ENCODE results near the gene AXIN2. TPM values are rescaled to one million over a fixed set of nuclear protein-coding genes. Genes with fewer than 3 reads are reported as not detected.

The AXIN2 gene
- total RNA-seq, 1 experiment from 2014 or later: 2.6 TPM

GRCh38 chr17:65559804-65560627, 1.4 kb downstream of the AXIN2 start:
- H3K36me3 ChIP-seq: peaks cover 13% of the 10 kb centered on the region
- no peaks in the 10 kb centered on the region for H3K9me3 ChIP-seq
- peak; percentile 36 for DNase-seq
- H3K4me3 ChIP-seq: peak overlapping the region; percentile 78
- no peaks in the 10 kb centered on the region for H3K27me3 ChIP-seq

GRCh38 chr17:65559461-65559803, 2.0 kb downstream of the AXIN2 start:
- no peak for DNase-seq
- Histone ChIP-seq H3K4me3 (peak overlapping the region; percentile 78), H3K27me3 (no peaks in the 10 kb centered on the region)

GRCh38 chr17:65558683-65559460, 2.6 kb downstream of the AXIN2 start:
- Histone ChIP-seq H3K27me3 (no peaks in the 10 kb centered on the region), H3K9me3 (no peaks in the 10 kb centered on the region), H3K4me3 (peak overlapping the region; percentile 78), H3K36me3 (peaks cover 13% of the 10 kb centered on the region)
- no peak for DNase-seq

More at GRCh38 chr17:65559461-65559803, 2.0 kb downstream of the AXIN2 start:
- peaks cover 13% of the 10 kb centered on the region for H3K36me3 ChIP-seq
- no peaks in the 10 kb centered on the region for H3K9me3 ChIP-seq

GRCh38 chr17:65558311-65558682, 3.2 kb downstream of the AXIN2 start:
- no peak overlapping the region for H3K4me3 ChIP-seq
- no peak for DNase-seq
- no peaks in the 10 kb centered on the region for H3K9me3 ChIP-seq

GRCh38 chr17:65557349-65558310, 3.8 kb downstream of the AXIN2 start:
- Histone ChIP-seq H3K4me3 (no peak overlapping the region), H3K9me3 (no peaks in the 10 kb centered on the region), H3K36me3 (peaks cover 13% of the 10 kb centered on the region), H3K27me3 (no peaks in the 10 kb centered on the region)
- DNase-seq: peak; percentile 37

More at GRCh38 chr17:65558311-65558682, 3.2 kb downstream of the AXIN2 start:
- Histone ChIP-seq H3K27me3 (no peaks in the 10 kb centered on the region), H3K36me3 (peaks cover 13% of the 10 kb centered on the region)

- H3K36me3 ChIP-seq: peaks cover 13% of the 10 kb centered on the region
- no peak for DNase-seq
- no peaks in the 10 kb centered on the region for H3K27me3 ChIP-seq
- H3K9me3 ChIP-seq: no peaks in the 10 kb centered on the region
- H3K4me3 ChIP-seq: no peak overlapping the region
Measured at GRCh38 chr17:65556910-65557348, 4.5 kb downstream of the AXIN2 start.

GRCh38 chr17:65556014-65556909, 5.2 kb downstream of the AXIN2 start:
- no peaks in the 10 kb centered on the region for H3K9me3 ChIP-seq
- H3K4me3 ChIP-seq: no peak overlapping the region
- DNase-seq: peak; percentile 56
- H3K27me3 ChIP-seq: no peaks in the 10 kb centered on the region
- H3K36me3 ChIP-seq: peaks cover 13% of the 10 kb centered on the region

GRCh38 chr17:65554553-65555223, 6.8 kb downstream of the AXIN2 start:
- no peaks in the 10 kb centered on the region for H3K27me3 ChIP-seq
- H3K4me3 ChIP-seq: no peak overlapping the region
- H3K9me3 ChIP-seq: no peaks in the 10 kb centered on the region
- peaks cover 13% of the 10 kb centered on the region for H3K36me3 ChIP-seq
- DNase-seq: no peak

- H3K4me3 ChIP-seq: no peak overlapping the region
- H3K36me3 ChIP-seq: peaks cover 13% of the 10 kb centered on the region
- no peak for DNase-seq
- no peaks in the 10 kb centered on the region for H3K27me3 ChIP-seq
- no peaks in the 10 kb centered on the region for H3K9me3 ChIP-seq
Measured at GRCh38 chr17:65553646-65554552, 7.5 kb downstream of the AXIN2 start.

GRCh38 chr17:65553009-65553645, 8.3 kb downstream of the AXIN2 start:
- no peaks in the 10 kb centered on the region for H3K9me3 ChIP-seq
- no peak overlapping the region for H3K4me3 ChIP-seq
- peaks cover 14% of the 10 kb centered on the region for H3K36me3 ChIP-seq
- DNase-seq: no peak
- no peaks in the 10 kb centered on the region for H3K27me3 ChIP-seq

GRCh38 chr17:65552214-65552613, 9.2 kb downstream of the AXIN2 start:
- Histone ChIP-seq H3K4me3 (no peak overlapping the region), H3K27me3 (no peaks in the 10 kb centered on the region), H3K9me3 (no peaks in the 10 kb centered on the region), H3K36me3 (peaks cover 11% of the 10 kb centered on the region)
- no peak for DNase-seq

GRCh38 chr17:65551267-65552040, 10.0 kb downstream of the AXIN2 start:
- Histone ChIP-seq H3K36me3 (peaks cover 11% of the 10 kb centered on the region), H3K27me3 (no peaks in the 10 kb centered on the region)

GRCh38 chr17:65550758-65551157, 10.7 kb downstream of the AXIN2 start:
- Histone ChIP-seq H3K36me3 (peaks cover 7% of the 10 kb centered on the region), H3K9me3 (no peaks in the 10 kb centered on the region), H3K4me3 (no peak overlapping the region), H3K27me3 (no peaks in the 10 kb centered on the region)
- DNase-seq: no peak

More at GRCh38 chr17:65551267-65552040, 10.0 kb downstream of the AXIN2 start:
- Histone ChIP-seq H3K9me3 (no peaks in the 10 kb centered on the region), H3K4me3 (no peak overlapping the region)
- DNase-seq: no peak

Measured in MG63 (cell line).